ENCODE results near the gene HIVEP3.

DNA sequence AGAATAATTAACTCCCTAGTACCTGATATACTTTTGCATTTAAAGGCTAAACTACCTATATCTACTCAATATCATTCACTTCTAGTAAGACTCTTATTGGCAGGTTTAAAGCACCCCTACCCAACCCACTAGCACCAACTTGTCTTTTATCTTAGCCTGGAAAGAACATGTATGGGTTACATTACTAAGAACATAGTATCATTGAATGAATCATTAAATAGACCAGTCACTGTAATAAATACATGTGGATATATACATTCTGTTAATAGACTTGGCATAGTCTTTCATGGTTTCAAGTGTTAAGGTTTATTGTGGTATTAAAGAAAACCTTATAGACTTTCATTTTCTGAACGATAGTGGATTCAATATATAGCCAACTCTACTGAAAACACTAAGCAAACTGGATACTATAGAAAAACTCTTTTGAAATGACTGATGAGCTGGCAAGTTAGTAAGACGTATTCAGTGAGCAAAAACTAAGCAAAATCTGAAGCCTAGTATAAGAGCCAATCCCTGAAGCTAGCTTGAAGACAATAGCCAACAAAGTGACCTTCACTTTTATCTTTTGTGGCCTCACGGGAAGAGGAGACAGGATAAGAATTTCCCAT lies 10.3 kb downstream of the HIVEP3 start:
- TF ChIP-seq CENPT (CRISPR knock-in tag; IDR thresholded peaks at IDR 0.05; ENCODE audit: low read depth) = no peak
- no peak for TF ChIP-seq MZF1 (CRISPR knock-in tag; IDR thresholded peaks at IDR 0.05; ENCODE audit: borderline replicate concordance)

All from HepG2 (cell line).